GM12892 (cell line): Measurements from ENCODE around the gene MED15.

Experiments used
- POLR2A ChIP-seq: IDR thresholded peaks from 2 replicates; pipeline ENCODE4 v1.6.1; 2011; ENCODE audit warnings: low read depth, low read length, control low read depth
- POLR2AphosphoS5 ChIP-seq: IDR thresholded peaks from 2 replicates; pipeline ENCODE4 v1.6.1; 2011; ENCODE audit warnings: low read depth, low read length, control low read depth
- TAF1 ChIP-seq: IDR thresholded peaks from 2 replicates; pipeline ENCODE4 v1.6.1; 2011; ENCODE audit warnings: low read depth, mild to moderate bottlenecking, control low read depth, low read length, borderline replicate concordance

GRCh38 chr22:20522134-20523004, 15.0 kb downstream of the MED15 start:
- TF ChIP-seq TAF1 (no peak), POLR2A (no peak), POLR2AphosphoS5 (no peak)
